CD4-positive, alpha-beta T cell treated with Interleukin-4 for 4 hours (primary cell): ENCODE measurements around the gene TCEANC2.
"Not testable (repeated sequence)": the region's sequence is repeated elsewhere in the genome, so short reads cannot be mapped to it uniquely, and the experiment has no call there.

Experiments used
- DNase-seq: peaks from one replicate; pipeline ENCODE4 v3.0.0-alpha.2; 2020

The TCEANC2 gene

DNA sequence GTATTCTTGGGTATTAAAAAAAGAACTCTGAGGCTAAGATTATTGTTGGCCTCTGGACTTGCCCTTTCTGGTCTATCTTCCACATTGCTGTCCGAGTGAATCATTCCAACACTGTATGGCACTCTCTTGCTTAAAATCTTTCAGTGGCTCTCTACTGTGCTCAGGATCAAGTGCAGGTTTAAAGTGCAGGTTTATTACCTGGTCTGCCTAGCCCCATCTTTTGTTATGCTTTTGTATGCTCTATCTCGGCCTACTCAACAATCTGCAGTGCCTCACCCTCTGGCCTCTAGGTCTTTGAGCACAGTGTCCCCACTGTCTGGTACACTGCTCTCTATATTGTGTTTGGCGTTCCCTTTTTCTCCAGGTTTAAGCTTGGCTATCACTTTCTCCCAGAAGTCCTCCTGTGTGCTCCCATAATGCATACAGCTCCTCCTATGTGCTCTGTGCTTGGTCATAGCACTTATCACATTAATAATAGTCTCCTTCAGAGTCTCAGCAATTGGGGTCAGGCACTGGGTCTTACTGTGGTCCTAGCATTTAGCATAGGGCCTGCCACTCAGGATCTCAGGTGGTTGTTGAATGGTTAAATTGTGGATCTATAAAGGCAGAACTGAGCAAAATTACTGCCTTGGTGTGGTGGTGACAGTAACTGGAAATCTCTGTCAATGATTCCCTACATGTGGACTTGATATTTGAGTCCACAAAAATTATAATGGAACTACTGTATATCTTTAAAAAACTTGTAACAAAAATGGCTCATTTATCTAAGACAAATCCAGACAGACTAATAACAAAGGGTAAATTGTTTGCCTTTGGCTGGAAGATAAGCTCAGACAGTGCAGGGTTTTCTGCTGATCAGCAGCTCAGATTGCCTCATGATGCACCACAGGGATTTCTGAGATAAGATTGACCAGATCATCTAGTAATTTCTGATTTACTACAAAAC lies 24.8 kb upstream of the TCEANC2 start:
- no peak for DNase-seq

DNA sequence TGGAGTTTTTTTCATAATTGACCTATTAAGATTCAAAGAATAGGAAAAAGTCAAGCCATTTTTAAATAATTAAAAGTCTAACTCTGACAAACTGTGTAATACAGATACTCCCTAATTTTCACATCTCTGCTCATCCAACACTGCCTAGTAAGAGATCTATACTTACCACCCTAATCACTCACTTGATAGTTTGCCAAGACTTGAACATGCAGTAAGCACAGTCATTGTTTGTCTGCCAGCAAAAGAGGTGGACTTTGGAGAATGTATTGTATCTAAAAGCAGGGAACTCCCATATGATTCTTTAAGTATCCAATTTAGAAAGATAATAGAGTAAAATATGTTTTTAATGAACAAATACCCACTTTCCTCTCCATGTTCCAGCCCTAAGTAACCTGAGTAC lies 15.9 kb upstream of the TCEANC2 start:
- DNase-seq, result no peak

DNA sequence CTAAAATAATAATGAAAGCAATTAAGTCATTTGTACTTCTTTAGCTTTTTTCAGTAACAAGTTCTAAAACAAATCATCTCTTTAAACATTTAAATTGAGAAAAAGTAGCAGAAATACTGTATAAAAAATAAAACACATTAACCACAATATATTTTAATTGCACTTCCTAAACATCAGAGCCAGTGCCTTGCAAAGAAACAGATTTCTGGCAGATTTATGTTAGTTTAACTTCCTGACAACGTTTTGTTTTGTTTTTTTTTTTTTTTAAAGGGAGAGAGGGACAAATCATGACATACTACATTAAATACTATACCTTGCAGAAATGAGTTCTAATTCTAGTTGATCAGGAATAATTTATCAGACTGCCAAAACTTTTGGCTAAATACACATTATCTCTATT lies 11.6 kb upstream of the TCEANC2 start:
- no peak for DNase-seq

DNA sequence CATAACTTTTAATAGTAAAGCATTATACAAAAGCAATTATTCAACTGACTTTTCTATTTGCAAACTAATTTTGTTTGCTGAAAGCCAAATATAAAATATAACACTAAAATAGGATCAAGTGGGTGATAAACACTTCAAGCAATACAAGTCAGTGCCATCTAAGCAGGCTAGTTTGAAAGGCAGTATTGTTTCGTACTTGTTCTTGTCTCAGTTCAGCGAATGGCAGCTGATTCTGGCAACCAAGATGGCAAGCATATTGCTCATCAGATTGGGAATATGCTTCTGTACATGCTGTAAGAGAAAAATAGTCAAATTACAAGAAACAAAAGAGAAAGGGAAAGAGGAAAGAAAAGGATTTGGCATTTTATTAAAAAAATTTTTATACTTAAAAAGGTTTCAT lies 7.9 kb upstream of the TCEANC2 start:
- DNase-seq, result no peak

DNA sequence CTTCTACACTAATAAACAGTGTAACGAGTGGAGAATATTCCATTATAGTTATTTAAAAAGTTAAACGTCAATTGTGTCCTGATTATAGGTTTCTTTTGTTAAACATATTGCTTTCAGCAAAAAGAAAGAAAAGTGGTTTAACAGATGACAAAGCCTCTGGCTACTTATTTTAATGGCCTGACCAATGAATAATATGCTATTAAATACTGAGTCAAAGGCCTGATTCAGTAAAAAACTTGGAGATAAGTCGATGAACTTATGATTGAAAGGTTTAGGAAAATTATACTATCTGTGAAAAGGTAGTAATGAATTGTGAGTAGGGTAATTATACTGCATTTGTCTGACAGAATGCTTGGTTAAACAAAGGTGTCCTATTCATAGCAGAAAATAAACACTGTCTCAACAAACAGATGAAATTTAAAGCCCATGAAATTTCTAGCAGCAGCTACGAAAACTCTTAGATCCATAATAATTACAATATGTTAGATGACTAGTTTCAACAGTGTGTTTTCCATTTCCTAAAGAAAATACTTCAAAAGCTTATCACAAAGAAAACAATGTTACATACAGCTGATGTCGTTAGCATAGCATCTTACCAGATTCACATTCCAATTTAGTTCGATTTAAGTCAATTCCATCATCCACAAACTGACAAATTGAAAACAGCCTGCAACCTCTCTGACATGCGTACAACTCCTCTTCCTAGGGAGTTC lies 6.6 kb upstream of the TCEANC2 start:
- DNase-seq, result no peak

DNA sequence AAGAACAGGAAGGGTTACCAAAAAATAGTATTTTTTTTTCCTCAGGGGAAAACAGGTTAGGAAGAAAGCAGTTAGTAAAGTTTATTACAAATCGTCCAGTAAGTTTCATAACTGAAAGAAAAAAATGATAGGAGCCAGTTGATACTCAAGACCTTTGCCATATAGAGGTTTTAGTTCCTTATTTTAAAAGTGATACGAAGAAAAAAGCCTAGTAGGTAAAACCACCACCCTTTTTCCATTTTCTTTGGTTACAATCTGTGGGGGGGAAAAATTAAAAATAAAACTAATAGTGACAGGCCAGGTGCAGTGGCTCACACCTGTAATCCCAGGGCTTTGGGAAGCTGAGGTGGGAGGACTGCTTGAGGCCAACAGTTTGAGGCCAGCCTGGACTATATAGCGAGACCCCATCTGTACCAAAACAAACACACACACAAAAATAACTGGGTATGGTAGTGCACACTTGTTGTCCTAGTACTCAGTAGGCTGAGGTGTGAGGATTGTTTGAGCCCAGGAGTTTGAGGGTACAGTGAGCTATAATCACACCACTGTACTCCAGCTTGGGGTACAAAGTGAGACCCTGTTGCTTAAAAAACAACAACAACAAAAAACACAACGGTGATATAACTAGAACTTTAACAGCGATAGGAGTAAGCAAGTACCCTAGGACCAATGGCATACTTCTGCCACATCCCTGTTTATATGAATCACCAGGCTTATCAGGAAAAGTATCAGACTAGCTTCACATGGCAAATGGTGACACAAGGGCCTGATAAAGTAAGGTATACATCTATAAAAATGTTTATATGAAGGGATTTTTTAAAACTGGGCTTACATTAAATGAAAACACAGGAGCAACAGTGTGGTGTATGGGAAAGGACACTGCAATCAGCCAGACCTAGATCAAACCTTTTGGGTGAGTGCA lies 5.8 kb upstream of the TCEANC2 start:
- DNase-seq, result no peak

DNA sequence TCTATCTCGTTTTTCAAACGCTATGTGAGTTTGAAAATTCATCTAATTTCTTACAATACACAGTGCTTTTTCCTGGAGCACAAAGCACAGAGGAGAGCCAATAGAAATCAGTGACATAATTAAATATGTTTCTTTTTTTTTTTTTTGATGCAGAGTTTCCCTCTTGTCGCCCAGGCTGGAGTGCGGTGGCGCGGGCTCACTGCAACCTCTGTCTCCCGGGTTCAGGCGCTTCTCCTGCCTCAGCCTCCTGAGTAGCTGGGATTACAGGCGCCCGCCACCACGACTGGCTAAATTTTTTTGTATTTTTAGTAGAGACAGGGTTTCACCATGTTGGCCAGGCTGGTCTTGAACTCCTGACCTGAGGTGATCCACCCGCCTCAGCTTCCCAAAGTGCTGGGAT lies 3.0 kb upstream of the TCEANC2 start:
- not testable (repeated sequence) for DNase-seq

DNA sequence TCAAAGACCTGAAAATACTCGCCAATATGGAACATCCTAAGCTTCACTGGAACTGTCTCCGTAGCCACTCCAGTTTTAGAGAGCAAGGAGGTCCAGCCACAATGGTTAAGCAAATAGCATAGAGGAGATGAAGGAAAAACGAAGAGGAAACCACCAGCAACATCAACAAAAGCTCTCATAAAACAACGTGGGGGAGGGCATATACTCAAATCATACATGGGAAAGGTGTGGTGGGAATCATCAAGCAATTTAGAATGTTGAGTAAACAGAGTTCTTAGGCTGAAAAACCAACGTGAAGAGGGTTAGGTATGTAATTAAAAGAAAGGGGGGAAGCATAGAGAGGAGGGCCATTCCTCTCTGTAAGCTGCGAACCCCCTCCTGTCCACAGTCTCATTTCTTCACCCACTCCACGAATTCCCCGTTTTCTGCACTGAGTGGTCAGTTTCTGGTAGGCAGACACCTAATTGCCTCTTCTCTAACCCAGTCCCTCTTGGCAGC lies 1.4 kb upstream of the TCEANC2 start:
- no peak for DNase-seq

DNA sequence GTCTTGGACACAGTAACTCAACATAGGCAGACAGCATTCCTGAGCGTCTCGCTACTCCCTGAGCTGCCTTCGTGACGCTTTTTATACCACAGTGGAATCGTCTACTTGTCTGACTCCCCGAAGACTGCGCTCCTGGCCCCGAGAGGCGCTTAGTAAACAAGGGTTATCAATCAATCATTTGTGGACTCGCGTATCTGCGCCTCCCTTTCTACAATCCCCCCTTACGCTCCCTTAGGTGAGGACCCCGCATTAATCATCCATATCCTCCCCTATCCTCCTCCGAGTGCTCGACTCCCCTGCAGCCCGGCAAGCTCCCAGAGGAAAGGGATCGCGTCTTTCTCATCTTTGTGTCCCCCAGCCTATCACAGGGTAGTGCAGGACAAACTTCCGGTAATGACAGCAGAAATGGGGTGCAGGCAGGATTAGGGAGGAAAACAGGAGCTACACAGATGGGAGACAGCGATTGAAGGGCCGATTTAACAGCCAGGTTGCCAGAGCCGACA lies 926 bp upstream of the TCEANC2 start:
- peak; percentile 27 for DNase-seq

DNA sequence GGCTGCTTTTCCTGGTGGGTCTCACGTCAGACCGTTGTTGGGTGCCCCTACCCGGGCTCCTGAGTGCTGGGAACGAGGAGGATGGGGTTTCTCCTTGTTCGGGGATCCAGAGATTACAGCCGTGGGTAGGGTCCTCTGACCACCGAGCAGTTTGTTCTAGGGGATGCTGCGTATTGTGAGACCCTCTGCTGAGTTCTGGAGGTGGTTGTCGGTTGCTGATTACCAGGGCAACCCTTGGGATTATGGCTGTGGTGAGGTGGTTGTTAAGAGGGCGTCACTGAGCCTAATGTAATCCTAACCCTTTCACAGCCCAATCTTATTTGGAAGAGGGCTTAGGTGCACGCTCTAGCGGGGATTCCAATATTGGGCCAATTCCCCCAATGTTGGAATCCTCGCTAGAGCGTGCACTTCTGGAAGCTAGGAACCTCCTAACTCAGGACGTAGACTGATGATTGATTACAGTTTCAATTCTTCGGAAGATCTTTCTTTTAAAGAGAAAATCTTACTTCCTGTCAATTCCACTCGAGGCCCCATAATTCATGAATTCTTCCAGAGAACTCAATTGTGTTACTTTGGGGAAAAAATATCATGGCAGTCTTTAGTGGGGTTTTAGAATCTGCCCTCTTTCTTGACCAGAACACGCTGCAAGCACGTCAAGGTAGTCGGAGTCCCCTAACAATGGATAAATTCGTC lies 483 bp downstream of the TCEANC2 start:
- peak; percentile 10 for DNase-seq

DNA sequence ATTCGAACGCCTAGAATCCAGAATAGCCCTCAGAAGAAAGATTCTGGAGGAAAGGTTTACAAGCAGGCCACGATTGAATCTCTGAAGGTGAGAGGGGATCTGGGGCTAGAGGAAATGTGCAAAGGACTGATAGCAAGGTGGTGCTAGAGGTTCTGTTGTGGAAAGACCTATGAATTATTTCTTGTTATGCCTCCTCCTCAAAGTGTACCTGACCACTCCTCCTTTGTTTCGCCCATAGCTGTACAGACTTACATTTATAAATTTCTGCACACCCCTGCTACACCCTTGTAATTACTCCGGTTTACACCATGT lies 986 bp downstream of the TCEANC2 start:
- DNase-seq, result no peak

DNA sequence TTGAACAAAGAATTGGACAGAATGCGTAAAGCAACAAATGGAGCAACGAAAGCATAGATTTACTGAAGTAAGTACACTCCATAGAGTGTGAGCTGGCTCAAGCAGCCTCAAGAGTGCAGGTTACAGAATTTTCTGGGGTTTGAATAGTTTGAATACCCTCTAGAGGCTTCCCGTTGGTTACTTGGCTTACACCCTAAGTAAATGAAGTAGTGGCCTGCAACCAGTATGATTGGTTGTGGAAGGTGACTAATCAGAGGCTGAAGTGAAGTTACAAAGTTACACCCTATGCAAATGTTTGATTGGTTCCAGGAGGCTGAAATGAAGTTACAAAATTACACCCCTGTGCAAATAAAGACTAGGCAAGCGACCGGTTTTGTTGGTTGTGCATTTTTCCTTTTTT lies 10.9 kb downstream of the TCEANC2 start:
- no peak for DNase-seq

DNA sequence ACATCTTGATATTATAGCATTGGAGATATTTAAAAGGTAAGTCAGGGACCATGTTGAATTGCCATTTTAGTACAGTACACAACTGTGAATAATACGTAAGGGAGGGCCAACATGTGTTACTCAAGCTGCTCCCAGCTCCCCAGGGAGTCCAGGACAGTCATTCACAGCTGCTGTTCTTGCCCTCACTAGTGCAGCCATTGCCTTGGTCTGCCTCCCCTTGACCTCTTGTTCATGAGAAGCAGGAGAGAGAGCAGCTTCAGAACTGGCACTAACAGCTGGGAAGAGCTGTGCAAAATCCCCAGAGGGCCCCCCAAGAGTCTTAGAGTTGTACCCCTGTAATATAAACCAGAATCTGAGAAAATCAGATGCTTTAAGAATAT lies 16.4 kb downstream of the TCEANC2 start:
- no peak for DNase-seq

DNA sequence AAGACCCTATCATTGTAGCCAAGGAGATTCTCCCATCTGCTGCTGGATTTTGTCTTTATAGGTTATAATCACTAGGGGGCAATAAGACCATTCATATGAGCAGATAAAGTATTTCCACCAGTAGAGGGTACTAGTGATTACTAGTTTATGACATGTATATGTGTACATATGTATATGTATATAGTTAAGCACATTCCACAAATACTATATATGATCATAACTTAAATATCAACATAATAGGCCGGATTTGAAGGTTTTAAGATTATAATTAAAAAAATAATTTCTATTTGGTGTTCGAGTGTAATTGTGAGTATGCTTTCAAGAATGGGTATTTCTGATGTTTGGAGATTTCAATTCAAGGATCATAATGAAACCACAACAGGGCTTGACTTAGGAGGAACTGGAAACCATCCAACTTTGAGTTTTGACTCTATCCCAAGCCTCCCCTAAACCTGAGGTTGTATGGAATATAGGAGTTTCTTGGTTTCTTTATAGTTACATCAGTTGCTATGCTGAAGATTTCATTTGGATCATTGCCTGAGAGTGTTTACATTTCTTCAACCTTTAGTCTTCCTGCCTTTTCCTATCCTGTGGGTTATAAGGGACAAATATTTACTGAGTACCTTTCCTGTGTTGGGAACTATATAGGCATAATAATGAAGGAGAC lies 16.9 kb downstream of the TCEANC2 start:
- DNase-seq, result peak; percentile 67

DNA sequence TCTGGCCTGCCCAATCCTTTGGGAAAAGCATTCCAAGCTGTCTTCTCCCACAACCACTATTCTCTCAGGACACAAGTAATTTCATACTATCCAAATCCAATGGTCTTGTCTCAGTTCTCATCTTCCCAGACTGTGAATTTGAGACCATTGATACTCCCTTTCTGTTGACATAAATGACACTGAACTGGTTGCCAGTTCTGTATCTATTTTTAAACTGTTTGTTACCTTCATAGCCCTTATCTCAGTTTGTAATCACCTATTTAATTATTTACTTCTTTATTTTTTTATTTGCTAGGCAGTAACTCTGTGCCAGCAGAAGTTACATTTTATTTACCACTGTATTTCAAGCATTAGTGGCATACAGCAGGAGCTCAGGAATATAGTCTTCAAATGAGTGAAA lies 24.0 kb downstream of the TCEANC2 start:
- no peak for DNase-seq

DNA sequence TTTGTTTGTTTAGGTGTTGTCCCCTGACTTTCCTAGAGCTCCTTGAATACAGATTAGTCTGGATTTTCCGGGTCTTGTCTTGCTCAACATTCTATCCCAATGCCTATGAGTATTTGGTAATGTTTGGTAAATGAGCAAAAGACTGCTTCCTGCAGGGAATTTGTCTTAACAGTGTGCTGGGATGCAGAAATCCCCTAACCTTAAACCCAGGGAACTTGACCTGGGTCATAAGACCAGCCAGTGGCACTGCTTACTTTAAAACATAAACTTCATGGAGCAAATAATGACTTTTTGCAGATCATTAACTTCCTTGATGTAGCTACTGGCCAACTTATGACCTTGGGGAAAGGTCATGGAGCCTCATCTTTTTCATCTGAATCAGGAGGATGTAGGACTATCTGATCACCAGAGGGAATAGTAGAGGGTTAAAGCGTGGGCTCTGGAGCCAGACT lies 27.2 kb downstream of the TCEANC2 start:
- DNase-seq, result no peak

DNA sequence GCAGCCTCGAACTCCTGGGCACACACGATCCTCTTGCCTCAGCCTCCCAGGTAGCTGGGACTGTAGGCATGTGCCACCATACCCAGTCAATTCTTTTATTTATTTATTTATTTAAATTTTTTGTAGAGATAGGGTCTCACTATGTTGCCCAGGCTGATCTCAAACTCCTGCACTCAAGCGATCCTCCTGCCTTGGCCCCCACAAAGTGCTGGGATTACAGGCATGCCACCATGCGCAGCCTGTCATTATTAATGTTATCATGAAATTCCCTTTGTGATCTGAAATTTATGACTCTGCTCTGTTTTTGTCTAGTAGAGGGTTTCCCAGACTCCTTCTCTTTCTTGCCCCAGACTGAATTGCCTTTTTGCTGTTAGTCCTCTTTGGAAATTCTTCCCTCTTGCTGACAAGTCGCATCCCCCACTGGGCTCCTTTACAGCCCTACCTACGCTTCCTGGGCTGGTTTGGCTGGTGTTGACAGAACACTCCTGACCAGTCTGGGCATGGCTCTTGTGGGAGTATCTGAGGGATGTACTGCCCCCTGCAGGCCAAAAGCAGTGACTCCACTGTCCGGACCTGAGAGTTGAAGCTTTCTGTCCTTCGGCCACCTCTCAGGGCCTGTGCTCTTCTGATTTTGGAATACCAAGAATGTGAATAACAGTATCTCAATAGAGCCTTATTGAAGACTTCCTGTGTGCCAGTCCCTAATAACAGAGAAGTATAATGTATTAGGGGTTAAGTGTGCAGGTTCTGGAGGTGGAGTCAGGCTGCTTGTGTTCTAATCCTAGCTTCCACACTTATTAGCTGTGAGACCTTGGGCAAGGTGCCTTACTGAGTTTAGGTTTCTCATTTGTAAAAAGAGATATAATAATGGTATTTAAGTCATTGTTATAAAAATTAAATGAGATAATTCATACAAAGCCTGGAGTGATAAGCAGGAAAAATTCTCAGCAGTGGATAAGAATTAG lies 28.2 kb downstream of the TCEANC2 start:
- peak; percentile 45 for DNase-seq

DNA sequence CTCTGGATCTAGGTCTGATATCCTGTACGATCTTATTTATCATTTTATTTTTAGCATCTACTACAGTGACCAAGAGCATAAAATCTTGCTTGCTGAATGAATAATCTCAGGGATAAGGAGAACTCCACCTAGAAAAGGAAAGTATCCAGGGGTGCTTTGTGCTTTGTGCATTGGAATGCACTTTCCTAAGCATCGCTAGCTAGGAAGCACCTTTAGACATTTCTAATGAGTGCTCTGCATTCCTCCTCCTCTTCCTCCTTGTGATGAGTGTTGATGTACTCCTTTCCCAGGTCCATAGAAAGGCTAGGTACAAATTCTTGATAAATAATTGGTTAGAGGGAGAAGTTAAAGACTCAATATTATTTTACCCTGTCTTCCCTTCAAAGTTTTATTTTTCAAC lies 31.4 kb downstream of the TCEANC2 start:
- DNase-seq, result no peak

DNA sequence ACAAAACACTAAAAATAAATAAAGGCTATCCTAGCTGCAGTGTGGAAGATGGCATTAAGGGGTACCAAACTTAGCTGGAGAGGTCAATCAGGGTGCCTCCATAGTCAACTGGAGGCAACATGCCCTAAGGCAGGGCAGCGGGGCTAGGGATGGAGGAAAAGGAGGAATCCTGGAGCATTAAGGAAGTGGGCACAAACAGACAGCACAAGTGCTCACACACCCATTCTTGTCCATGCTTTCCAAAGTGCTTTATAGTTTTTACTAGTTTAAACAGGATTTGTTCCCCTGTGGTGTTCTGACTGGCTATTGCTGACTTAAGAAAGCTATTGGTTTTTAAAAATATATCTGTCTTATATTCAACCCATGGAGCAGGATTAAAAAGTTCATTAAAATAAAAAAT lies 33.3 kb downstream of the TCEANC2 start:
- DNase-seq, result no peak

DNA sequence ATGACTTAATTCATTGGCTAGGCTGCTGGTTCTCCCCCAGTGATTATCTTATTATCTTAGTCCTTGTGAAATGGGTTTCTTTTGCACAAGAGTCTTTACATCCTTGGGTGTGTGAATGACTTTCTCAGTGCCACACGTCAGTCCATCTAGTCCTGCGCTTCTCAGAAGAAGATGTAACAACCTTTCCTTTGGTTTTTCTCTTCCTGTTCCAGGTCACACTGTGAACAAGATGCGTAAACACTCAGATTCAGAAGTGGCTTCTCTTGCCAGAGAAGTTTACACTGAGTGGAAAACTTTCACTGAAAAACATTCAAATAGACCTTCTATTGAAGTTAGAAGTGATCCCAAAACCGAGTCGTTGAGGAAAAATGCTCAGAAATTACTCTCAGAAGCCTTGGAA lies 35.0 kb downstream of the TCEANC2 start:
- DNase-seq, result no peak
